Stomach (tissue), 9 donors: ENCODE data around the gene NOD2. TPM values are rescaled to one million over a fixed set of nuclear protein-coding genes. Genes with fewer than 3 reads are reported as not detected.

Source experiments
- DNase-seq, 2 donors: peaks; one replicate each; pipeline versions ENCODE4 v3.0.0 to v3.0.0-alpha.2; 2013 to 2019
- H3K27ac ChIP-seq, 5 donors: fragments of 200-600 bp in 4 of 5; sonication (generic) in 4 of 5; one replicate each; pipeline ENCODE4 v1.5.1; 2013 to 2019; ENCODE audit warnings: mild to moderate bottlenecking in 1 of 5, moderate library complexity in 1 of 5
- H3K27me3 ChIP-seq, 3 donors: fragments of 200-600 bp; sonication (generic); one replicate each; pipeline ENCODE4 v1.5.1; 2017 to 2019; ENCODE audit warnings: mixed run types in 1 of 3
- H3K36me3 ChIP-seq, 4 donors: fragments of 200-600 bp; sonication (generic); 1 replicate in 3 of 4; 2 replicates in 1 of 4; pipeline ENCODE4 v1.5.1; 2016 to 2019
- H3K4me1 ChIP-seq, 4 donors: fragments of 200-600 bp; sonication (generic); one replicate each; pipeline ENCODE4 v1.5.1; 2016 to 2019
- H3K4me3 ChIP-seq, 4 donors: fragments of 200-600 bp; sonication (generic) in 3 of 4; one replicate each; pipeline ENCODE4 v1.5.1; 2016 to 2019; ENCODE audit warnings: mild to moderate bottlenecking in 1 of 4
- H3K9me3 ChIP-seq, 4 donors: fragments of 200-600 bp; sonication (generic); one replicate each; pipeline ENCODE4 v1.5.1; 2016 to 2019
- EP300 ChIP-seq: sonication (generic); formaldehyde crosslinking; IDR thresholded peaks from one replicate; pipeline ENCODE4 v1.6.1; 2017; ENCODE audit warnings: antibody characterized with exemption
- POLR2A ChIP-seq, 4 donors: fragments of 450-650 bp; IDR thresholded peaks; one replicate each; pipeline ENCODE4 v1.6.1; 2016; ENCODE audit warnings: antibody characterized with exemption in 4 of 4, control low read depth in 2 of 4, mild to moderate bottlenecking in 1 of 4, moderate library complexity in 1 of 4
- POLR2AphosphoS5 ChIP-seq, 3 donors: sonication (generic); formaldehyde crosslinking; IDR thresholded peaks; one replicate each; pipeline ENCODE4 v1.6.1; 2016; ENCODE audit warnings: antibody characterized with exemption in 3 of 3
- whole genome bisulfite sequencing, 5 donors: extraction: QIAGEN DNeasy Blood & Tissue Kit in 3 of 5; methylation state at CpG; one replicate each; pipeline versions ENCODE4 v1.1.5 to v1.1.7; 2013 to 2018; 5-methylcytosine and 5-hydroxymethylcytosine counted together
- intact Hi-C: fragments of 100-400 bp; cut with DNase I; formaldehyde crosslinking; loops from one replicate; pipeline ENCODE4 v1.15.1; 2023; ENCODE audit warnings: low total_unique reads
- polyA plus RNA-seq, 3 donors: library from polyadenylated mRNA; stranded (reverse); fragments of 200-250 nt; gene quantifications; one replicate each; pipeline ENCODE4 v1.2.3, GENCODE V29; 2013
- total RNA-seq, 5 donors: library from RNA; depleted of rRNA; stranded (reverse); fragments of >200 nt; gene quantifications; one replicate each; pipeline versions ENCODE4 v1.1.0 to v1.2.3, GENCODE V29; 2014 to 2016
- TF ChIP-seq, protein P1 (sequence below), 7 experiments: fragments of 450-650 bp in 4 of 7; fragments of 200-600 bp in 3 of 7; sonication (generic) in 3 of 7; IDR thresholded peaks; one replicate each; pipeline ENCODE4 v1.5.1; 2016 to 2019; ENCODE audit warnings: antibody characterized with exemption in 7 of 7, control low read depth in 2 of 7, mild to moderate bottlenecking in 1 of 7
- donor health status: healthy with polysubstance abuse.
- donor health status: Bipolar disorder and iron deficiency.
- donor health status: healthy.

NOD2 gene
- total and polyA plus RNA-seq, 8 donors = 0.56 to 6.2 (median 2.3) TPM; not detected in 1

DNA sequence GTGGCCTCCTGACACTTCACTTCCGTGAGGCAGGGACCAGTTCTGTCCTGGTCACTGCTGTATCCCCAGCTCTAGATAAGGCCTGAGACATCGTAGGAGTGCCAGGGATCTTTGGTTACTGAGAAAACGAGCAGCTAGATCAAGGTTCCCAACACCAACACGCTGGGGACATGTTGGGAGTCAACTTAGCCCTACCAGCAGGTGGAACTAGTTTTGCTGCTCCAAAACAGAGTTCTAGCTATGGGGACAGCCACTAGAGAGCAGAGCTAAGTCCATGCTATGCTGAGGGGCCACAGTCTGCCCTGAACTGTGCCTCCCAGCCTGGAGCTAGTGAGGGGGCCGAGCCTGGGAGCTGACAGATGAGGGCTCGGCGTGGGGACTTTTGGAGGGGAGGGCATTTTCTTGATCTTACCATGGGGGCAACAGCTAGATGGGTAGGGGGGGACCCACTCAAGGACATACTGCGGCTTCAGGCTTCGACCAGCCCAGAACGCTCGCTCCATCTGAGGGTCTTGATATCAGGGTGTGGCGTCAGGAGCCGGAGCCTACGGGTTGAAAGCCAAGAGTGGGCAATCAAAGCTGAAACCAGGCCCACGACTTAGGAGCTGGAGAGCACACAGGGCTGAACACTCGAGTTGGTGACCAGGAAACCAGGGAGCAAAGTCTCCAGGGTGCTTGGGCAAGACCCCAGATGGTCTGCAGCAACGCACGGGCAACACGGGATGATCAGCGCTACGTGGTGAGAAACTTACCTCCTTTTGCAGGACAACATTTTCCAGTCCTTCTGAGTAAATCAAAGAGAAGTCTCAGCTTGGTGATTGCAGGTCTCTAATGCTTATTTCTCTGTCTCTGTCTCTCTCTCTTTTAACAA, 25.7 kb upstream of the NOD2 start:
- Histone ChIP-seq H3K4me3 (no peak overlapping the region), H3K27ac (peak overlapping the region in 2 of 5 donors; percentile 34 to 58), H3K36me3 (peaks cover 0 to 3% (median under 1%) of the 10 kb centered on the region in 4 donors), H3K27me3 (no peaks in the 10 kb centered on the region), H3K4me1 (peaks cover 0 to 29% (median 18%) of the 10 kb centered on the region in 4 donors), H3K9me3 (peaks cover 0 to 17% (median 12%) of the 10 kb centered on the region in 4 donors)
- TF ChIP-seq POLR2A (IDR thresholded peaks at IDR 0.05) = no peak
- TF ChIP-seq, protein P1, sequence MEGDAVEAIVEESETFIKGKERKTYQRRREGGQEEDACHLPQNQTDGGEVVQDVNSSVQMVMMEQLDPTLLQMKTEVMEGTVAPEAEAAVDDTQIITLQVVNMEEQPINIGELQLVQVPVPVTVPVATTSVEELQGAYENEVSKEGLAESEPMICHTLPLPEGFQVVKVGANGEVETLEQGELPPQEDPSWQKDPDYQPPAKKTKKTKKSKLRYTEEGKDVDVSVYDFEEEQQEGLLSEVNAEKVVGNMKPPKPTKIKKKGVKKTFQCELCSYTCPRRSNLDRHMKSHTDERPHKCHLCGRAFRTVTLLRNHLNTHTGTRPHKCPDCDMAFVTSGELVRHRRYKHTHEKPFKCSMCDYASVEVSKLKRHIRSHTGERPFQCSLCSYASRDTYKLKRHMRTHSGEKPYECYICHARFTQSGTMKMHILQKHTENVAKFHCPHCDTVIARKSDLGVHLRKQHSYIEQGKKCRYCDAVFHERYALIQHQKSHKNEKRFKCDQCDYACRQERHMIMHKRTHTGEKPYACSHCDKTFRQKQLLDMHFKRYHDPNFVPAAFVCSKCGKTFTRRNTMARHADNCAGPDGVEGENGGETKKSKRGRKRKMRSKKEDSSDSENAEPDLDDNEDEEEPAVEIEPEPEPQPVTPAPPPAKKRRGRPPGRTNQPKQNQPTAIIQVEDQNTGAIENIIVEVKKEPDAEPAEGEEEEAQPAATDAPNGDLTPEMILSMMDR (IDR thresholded peaks at IDR 0.05) = no peak
- intact Hi-C loops = loop anchor here (10.0 kb wide), 1 partner anchor 293 kb away; no protein-coding TSS in a partner anchor
- 82 to 89% (median 83%) methylated on average over 19 to 21 of the region's 21 CpGs for WGBS, 5 donors
- DNase-seq = peak in 1 of 2 donors; percentile 34

DNA sequence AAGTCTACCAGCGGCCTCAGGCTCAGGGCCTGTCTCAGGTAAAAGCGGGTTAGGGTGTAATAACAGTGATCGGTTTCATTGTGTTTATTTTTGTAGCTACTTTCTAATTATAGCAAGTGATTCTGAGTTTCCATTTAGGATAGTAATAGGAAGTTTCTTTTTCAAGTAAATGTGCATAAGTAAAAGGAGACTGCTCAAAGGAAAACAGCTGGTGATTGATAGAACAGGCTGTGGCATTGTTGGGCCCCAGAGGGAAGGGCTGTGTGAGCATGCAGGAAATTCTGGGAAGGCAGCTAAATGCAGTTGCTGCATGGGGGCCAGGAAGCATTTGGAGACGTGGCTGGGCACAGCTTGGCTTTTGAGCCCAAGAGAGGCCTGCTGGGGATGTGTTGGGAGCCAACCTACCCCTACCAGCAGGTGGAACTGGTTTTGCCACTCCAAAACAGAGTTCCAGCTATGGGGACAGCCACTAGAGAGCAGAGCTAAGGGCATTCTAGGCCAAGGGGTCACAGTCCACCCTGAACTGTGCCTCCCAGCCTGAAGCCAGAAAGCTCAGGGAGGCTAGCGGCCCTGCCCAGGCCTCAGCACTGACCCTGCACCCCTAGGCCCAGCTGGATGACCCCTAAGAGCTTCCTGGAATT, 24.9 kb upstream of the NOD2 start:
- intact Hi-C loops = loop anchor here (10.0 kb wide), 1 partner anchor 294 kb away; no protein-coding TSS in a partner anchor
- no peak overlapping the region for H3K4me3 ChIP-seq
- 41 to 56% (median 44%) methylated on average over 5 of the region's 5 CpGs for WGBS, 5 donors
- H3K27me3 ChIP-seq = peaks cover 0 to 6% (median 0%) of the 10 kb centered on the region in 3 donors
- DNase-seq = peak; percentile 56 to 68
- peaks cover 0 to 11% (median 7%) of the 10 kb centered on the region in 4 donors for H3K36me3 ChIP-seq
- TF ChIP-seq, protein P1 (IDR thresholded peaks at IDR 0.05) = peak in 1 of 7 experiments; percentile 6
- TF ChIP-seq EP300 = no peak
- peaks cover 0 to 25% (median 19%) of the 10 kb centered on the region in 4 donors for H3K9me3 ChIP-seq
- H3K27ac ChIP-seq = peak overlapping the region in 3 of 5 donors; percentile 25 to 58 (median 34)
- peaks cover 0 to 29% (median 18%) of the 10 kb centered on the region in 4 donors for H3K4me1 ChIP-seq

DNA sequence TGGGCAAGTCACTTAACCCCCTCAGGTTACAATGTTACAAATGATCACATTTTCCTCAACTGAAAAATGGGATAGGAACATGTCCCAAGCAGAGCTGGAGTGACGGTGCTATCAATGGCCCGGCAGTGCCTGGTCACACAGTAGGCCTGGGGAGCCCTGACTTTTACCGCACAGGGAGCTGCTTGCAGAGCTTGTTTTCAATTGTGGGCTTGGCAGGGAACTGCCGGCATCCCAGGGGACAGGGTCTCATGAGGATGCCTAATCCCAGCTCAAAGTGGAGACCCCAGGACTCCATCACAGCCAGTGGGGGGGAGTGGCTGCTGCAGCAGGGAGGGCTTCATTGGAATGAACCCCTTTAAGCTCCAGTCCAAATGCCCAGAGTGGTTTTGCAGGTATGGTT, 23.7 kb upstream of the NOD2 start:
- WGBS, 5 donors = 92 to 100% (median 98%) methylated on average over 2 to 4 of the region's 4 CpGs
- TF ChIP-seq POLR2A (IDR thresholded peaks at IDR 0.05) = no peak
- TF ChIP-seq, protein P1 (IDR thresholded peaks at IDR 0.05) = no peak
- TF ChIP-seq POLR2AphosphoS5 (IDR thresholded peaks at IDR 0.05) = no peak
- TF ChIP-seq EP300 = no peak
- peaks cover 0 to 10% (median 0%) of the 10 kb centered on the region in 3 donors for H3K27me3 ChIP-seq
- H3K4me1 ChIP-seq = peaks cover 0 to 29% (median 17%) of the 10 kb centered on the region in 4 donors
- H3K36me3 ChIP-seq = peaks cover 3 to 22% (median 16%) of the 10 kb centered on the region in 4 donors
- no peak overlapping the region for H3K4me3 ChIP-seq
- peaks cover 0 to 33% (median 25%) of the 10 kb centered on the region in 4 donors for H3K9me3 ChIP-seq
- no peak overlapping the region for H3K27ac ChIP-seq
- intact Hi-C loops = loop anchor here (10.0 kb wide), 1 partner anchor 295 kb away; no protein-coding TSS in a partner anchor
- DNase-seq = no peak

DNA sequence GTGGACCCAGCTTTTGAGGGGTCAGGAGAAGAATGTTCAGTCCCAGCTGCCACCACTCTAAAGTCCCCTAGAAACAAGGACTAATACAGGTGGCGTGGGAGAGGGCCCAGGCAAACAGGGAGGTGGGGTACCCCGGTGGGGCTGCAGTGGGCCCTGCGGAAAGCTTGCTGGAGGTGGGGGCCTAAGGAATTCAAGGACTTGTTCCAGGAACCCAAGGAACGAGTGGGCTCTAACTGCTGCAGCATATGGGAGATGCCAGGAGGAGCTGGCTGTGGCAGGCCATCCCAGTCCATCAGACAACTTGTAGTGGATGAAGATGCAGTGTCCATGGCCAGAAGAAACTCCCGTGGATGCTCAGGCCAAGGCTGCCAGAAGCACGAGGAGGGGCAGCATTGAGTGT, 22.9 kb upstream of the NOD2 start:
- Histone ChIP-seq H3K27me3 (peaks cover 0 to 10% (median 0%) of the 10 kb centered on the region in 3 donors), H3K36me3 (peaks cover 3 to 27% (median 19%) of the 10 kb centered on the region in 4 donors), H3K4me1 (peaks cover 0 to 22% (median 12%) of the 10 kb centered on the region in 4 donors), H3K27ac (no peak overlapping the region), H3K9me3 (peaks cover 0 to 33% (median 25%) of the 10 kb centered on the region in 4 donors), H3K4me3 (no peak overlapping the region)
- intact Hi-C loops = no loop called here
- WGBS, 5 donors = 89 to 93% (median 92%) methylated on average over 6 of the region's 6 CpGs
- TF ChIP-seq, protein P1 (IDR thresholded peaks at IDR 0.05) = no peak
- TF ChIP-seq EP300 (no peak), POLR2A (IDR thresholded peaks at IDR 0.05) (no peak), POLR2AphosphoS5 (IDR thresholded peaks at IDR 0.05) (no peak)
- DNase-seq = no peak
